ENCODE data around the gene INTU. TPM values are rescaled to one million over a fixed set of nuclear protein-coding genes. Genes with fewer than 3 reads are reported as not detected.

The INTU gene
- total RNA-seq, 2 donors from 2014 or later, result 3.0 to 4.8 TPM

- no peak overlapping the region for H3K27ac ChIP-seq
- DNase-seq, result no peak
- H3K4me3 ChIP-seq, result no peak overlapping the region
Measured at GRCh38 chr4:127604949-127605709, 27.6 kb upstream of the INTU start.

GRCh38 chr4:127606823-127607222 lies 25.9 kb upstream of the INTU start:
- no peaks in the 10 kb centered on the region for H3K27me3 ChIP-seq
- TF ChIP-seq CTCF (IDR thresholded peaks at IDR 0.05), result no peak
- intact Hi-C loops (cut with DNase I), result no loop called here
- no peaks in the 10 kb centered on the region for H3K4me1 ChIP-seq
- no peak overlapping the region for H3K9ac ChIP-seq (ENCODE audit: low read depth in 2 of 2, low read length in 2 of 2)
- no peak for DNase-seq
- no peak overlapping the region for H3K27ac ChIP-seq
- H3K36me3 ChIP-seq, result no peaks in the 10 kb centered on the region
- H3K9me3 ChIP-seq, result no peaks in the 10 kb centered on the region
- no peak overlapping the region for H3K4me3 ChIP-seq

More at GRCh38 chr4:127604949-127605709, 27.6 kb upstream of the INTU start:
- peak; percentile 36 for TF ChIP-seq CTCF (IDR thresholded peaks at IDR 0.05)
- intact Hi-C loops (cut with DNase I), result loop anchor here (2.0 kb wide), 1 partner anchor 128 kb away; no protein-coding TSS in a partner anchor
- H3K9ac ChIP-seq (ENCODE audit: low read depth in 2 of 2, low read length in 2 of 2), result no peak overlapping the region
- H3K4me1 ChIP-seq, result no peaks in the 10 kb centered on the region
- H3K27me3 ChIP-seq, result no peaks in the 10 kb centered on the region
- no peaks in the 10 kb centered on the region for H3K36me3 ChIP-seq
- no peaks in the 10 kb centered on the region for H3K9me3 ChIP-seq

GRCh38 chr4:127609484-127609883 lies 23.3 kb upstream of the INTU start:
- Histone ChIP-seq H3K4me3 (no peak overlapping the region), H3K27me3 (no peaks in the 10 kb centered on the region), H3K4me1 (no peaks in the 10 kb centered on the region), H3K36me3 (no peaks in the 10 kb centered on the region), H3K9me3 (no peaks in the 10 kb centered on the region), H3K9ac (ENCODE audit: low read depth in 2 of 2, low read length in 2 of 2) (no peak overlapping the region), H3K27ac (no peak overlapping the region)
- DNase-seq, result no peak
- TF ChIP-seq CTCF (IDR thresholded peaks at IDR 0.05), result no peak
- intact Hi-C loops (cut with DNase I), result no loop called here

GRCh38 chr4:127610488-127610887 lies 22.3 kb upstream of the INTU start:
- Histone ChIP-seq H3K27me3 (no peaks in the 10 kb centered on the region), H3K9ac (ENCODE audit: low read depth in 2 of 2, low read length in 2 of 2) (no peak overlapping the region), H3K27ac (no peak overlapping the region), H3K4me1 (no peaks in the 10 kb centered on the region), H3K4me3 (no peak overlapping the region), H3K9me3 (no peaks in the 10 kb centered on the region), H3K36me3 (no peaks in the 10 kb centered on the region)
- no peak for TF ChIP-seq CTCF (IDR thresholded peaks at IDR 0.05)
- intact Hi-C loops (cut with DNase I), result no loop called here
- DNase-seq, result no peak

- H3K27me3 ChIP-seq, result peaks cover under 1% of the 10 kb centered on the region
- no peak overlapping the region for H3K27ac ChIP-seq
- intact Hi-C loops (cut with DNase I), result no loop called here
Measured at GRCh38 chr4:127616898-127617297, 15.9 kb upstream of the INTU start.

More at GRCh38 chr4:127616898-127617297, 15.9 kb upstream of the INTU start:
- DNase-seq, result no peak
- Histone ChIP-seq H3K4me1 (no peaks in the 10 kb centered on the region), H3K9ac (ENCODE audit: low read depth in 2 of 2, low read length in 2 of 2) (no peak overlapping the region), H3K36me3 (no peaks in the 10 kb centered on the region), H3K4me3 (no peak overlapping the region), H3K9me3 (no peaks in the 10 kb centered on the region)
- TF ChIP-seq CTCF (IDR thresholded peaks at IDR 0.05), result no peak
